ENCODE results near the gene P3H3.

GRCh38 chr12:6849976-6850560 lies 21.9 kb downstream of the P3H3 start:
- TF ChIP-seq, protein P1, sequence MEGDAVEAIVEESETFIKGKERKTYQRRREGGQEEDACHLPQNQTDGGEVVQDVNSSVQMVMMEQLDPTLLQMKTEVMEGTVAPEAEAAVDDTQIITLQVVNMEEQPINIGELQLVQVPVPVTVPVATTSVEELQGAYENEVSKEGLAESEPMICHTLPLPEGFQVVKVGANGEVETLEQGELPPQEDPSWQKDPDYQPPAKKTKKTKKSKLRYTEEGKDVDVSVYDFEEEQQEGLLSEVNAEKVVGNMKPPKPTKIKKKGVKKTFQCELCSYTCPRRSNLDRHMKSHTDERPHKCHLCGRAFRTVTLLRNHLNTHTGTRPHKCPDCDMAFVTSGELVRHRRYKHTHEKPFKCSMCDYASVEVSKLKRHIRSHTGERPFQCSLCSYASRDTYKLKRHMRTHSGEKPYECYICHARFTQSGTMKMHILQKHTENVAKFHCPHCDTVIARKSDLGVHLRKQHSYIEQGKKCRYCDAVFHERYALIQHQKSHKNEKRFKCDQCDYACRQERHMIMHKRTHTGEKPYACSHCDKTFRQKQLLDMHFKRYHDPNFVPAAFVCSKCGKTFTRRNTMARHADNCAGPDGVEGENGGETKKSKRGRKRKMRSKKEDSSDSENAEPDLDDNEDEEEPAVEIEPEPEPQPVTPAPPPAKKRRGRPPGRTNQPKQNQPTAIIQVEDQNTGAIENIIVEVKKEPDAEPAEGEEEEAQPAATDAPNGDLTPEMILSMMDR (IDR thresholded peaks at IDR 0.05), result no peak
- no peak for TF ChIP-seq POLR2AphosphoS5 (IDR thresholded peaks at IDR 0.05; ENCODE audit: insufficient read depth in 1 of 2, low read depth in 1 of 2)
- TF ChIP-seq POLR2A (IDR thresholded peaks at IDR 0.05), result no peak
